HepG2 (cell line): Measurements from ENCODE around the gene PLSCR3.

Source experiments
- RBAK ChIP-seq: sonication (generic); formaldehyde crosslinking; IDR thresholded peaks from 2 replicates; pipeline ENCODE4 v1.5.1; 2020; ENCODE audit warnings: mild to moderate bottlenecking, missing genetic modification reagents
- ZNF44 ChIP-seq: sonication (generic); formaldehyde crosslinking; IDR thresholded peaks from 2 replicates; pipeline ENCODE4 v1.5.1; 2020; ENCODE audit warnings: mild to moderate bottlenecking, missing genetic modification reagents
- TF ChIP-seq, protein P1 (sequence below): sonication (generic); formaldehyde crosslinking; IDR thresholded peaks from 2 replicates; pipeline ENCODE4 v1.4.0; 2020; ENCODE audit warnings: low read depth, missing genetic modification reagents

DNA sequence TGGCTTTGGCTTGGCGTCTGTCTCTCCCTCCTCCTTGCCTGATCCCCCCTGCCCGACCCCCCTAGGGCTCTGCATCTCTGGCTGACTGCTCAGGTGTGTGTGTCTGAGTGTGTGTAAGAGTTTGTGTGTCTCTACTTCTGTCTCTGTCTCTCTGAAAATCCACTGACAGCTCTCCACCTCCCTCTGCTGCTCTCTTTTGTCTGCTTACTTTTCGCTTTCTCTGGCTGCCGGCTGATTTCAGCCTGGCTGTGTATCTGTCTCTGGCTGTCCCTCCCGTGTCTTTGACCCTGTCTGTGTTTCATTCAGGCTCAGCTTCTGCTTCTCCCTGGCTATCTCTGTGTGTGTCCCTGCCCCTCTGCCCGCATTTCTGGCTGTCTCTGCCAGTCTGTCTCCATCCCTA lies 22.0 kb upstream of the PLSCR3 start:
- no peak for TF ChIP-seq ZNF44 (CRISPR knock-in tag)
- TF ChIP-seq RBAK (CRISPR knock-in tag) = no peak
- TF ChIP-seq, protein P1, sequence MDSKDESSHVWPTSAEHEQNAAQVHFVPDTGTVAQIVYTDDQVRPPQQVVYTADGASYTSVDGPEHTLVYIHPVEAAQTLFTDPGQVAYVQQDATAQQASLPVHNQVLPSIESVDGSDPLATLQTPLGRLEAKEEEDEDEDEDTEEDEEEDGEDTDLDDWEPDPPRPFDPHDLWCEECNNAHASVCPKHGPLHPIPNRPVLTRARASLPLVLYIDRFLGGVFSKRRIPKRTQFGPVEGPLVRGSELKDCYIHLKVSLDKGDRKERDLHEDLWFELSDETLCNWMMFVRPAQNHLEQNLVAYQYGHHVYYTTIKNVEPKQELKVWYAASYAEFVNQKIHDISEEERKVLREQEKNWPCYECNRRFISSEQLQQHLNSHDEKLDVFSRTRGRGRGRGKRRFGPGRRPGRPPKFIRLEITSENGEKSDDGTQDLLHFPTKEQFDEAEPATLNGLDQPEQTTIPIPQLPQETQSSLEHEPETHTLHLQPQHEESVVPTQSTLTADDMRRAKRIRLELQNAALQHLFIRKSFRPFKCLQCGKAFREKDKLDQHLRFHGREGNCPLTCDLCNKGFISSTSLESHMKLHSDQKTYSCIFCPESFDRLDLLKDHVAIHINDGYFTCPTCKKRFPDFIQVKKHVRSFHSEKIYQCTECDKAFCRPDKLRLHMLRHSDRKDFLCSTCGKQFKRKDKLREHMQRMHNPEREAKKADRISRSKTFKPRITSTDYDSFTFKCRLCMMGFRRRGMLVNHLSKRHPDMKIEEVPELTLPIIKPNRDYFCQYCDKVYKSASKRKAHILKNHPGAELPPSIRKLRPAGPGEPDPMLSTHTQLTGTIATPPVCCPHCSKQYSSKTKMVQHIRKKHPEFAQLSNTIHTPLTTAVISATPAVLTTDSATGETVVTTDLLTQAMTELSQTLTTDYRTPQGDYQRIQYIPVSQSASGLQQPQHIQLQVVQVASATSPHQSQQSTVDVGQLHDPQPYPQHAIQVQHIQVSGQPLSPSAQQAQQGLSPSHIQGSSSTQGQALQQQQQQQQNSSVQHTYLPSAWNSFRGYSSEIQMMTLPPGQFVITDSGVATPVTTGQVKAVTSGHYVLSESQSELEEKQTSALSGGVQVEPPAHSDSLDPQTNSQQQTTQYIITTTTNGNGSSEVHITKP = no peak
